Natural killer cell (primary cell): Measurements from ENCODE around the gene TMEM120B. TPM values are rescaled to one million over a fixed set of nuclear protein-coding genes. Genes with fewer than 3 reads are reported as not detected.

Source experiments
- ATAC-seq, 3 donors: fragments of 150-1000 bp in 2 of 3; fragments of 200-7000 bp in 1 of 3; cut with Tn5 transposase; 1 replicate in 1 of 3; 2 replicates in 2 of 3; pipeline ENCODE4 v1.10.0; 2021; ENCODE audit warnings: mild to moderate bottlenecking in 2 of 3, moderate library complexity in 2 of 3
- DNase-seq, 2 donors: peaks; one replicate each; pipeline versions ENCODE4 v3.0.0 to v3.0.0-alpha.2; 2013 to 2021; ENCODE audit warnings: mixed read lengths in 1 of 2
- H3K27ac ChIP-seq: one replicate; pipeline ENCODE4 v1.5.1; 2013; ENCODE audit warnings: mild to moderate bottlenecking, low read length
- H3K27me3 ChIP-seq: one replicate; pipeline ENCODE4 v1.6.1; 2013; ENCODE audit warnings: low read length; ENCODE audit not compliant: control insufficient read depth, insufficient read depth
- H3K36me3 ChIP-seq: one replicate; pipeline ENCODE4 v1.6.1; 2013; ENCODE audit warnings: low read length; ENCODE audit not compliant: control insufficient read depth, insufficient read depth
- H3K4me1 ChIP-seq: one replicate; pipeline ENCODE4 v1.6.1; 2013; ENCODE audit warnings: low read length; ENCODE audit not compliant: control insufficient read depth, insufficient read depth
- H3K4me3 ChIP-seq: one replicate; pipeline ENCODE4 v1.5.1; 2013; ENCODE audit warnings: low read length
- H3K9me3 ChIP-seq: one replicate; pipeline ENCODE4 v1.6.1; 2013; ENCODE audit warnings: low read length; ENCODE audit not compliant: control insufficient read depth, insufficient read depth
- H3K27ac Mint-ChIP-seq, 2 donors: one replicate each; pipeline ENCODE4 v1.8.0; 2022; ENCODE audit warnings: mild to moderate bottlenecking in 2 of 2, mixed read lengths in 2 of 2, moderate library complexity in 1 of 2
- H3K27me3 Mint-ChIP-seq, 2 donors: one replicate each; pipeline ENCODE4 v1.8.0; 2022; ENCODE audit warnings: low read depth in 2 of 2, mixed read lengths in 2 of 2
- H3K36me3 Mint-ChIP-seq: one replicate; pipeline ENCODE4 v1.8.0; 2022; ENCODE audit warnings: mixed read lengths
- H3K4me1 Mint-ChIP-seq, 2 donors: one replicate each; pipeline ENCODE4 v1.8.0; 2022; ENCODE audit warnings: mixed read lengths in 2 of 2
- H3K4me3 Mint-ChIP-seq: one replicate; pipeline ENCODE4 v1.8.0; 2022; ENCODE audit warnings: mild to moderate bottlenecking, moderate library complexity, mixed read lengths
- H3K9me3 Mint-ChIP-seq, 2 donors: one replicate each; pipeline ENCODE4 v1.8.0; 2022; ENCODE audit warnings: mixed read lengths in 2 of 2
- CTCF ChIP-seq: fragments of 200-600 bp; IDR thresholded peaks from one replicate; pipeline ENCODE4 v1.8.0; 2022; ENCODE audit warnings: antibody characterized with exemption
- WGBS: methylation state at CpG from one replicate; pipeline ENCODE4 v1.1.7; 2013; ENCODE audit warnings: missing lambda C conversion rate; ENCODE audit not compliant: insufficient coverage; 5-methylcytosine and 5-hydroxymethylcytosine counted together
- intact Hi-C: fragments of 100-400 bp; cut with micrococcal nuclease; formaldehyde crosslinking; loops from one replicate; pipeline ENCODE4 v1.14.2; 2022
- total RNA-seq, 4 donors: library from RNA; stranded (reverse); fragments of 120-200 nt in 1 of 4; gene quantifications; one replicate each; pipeline versions ENCODE4 v1.2.3 to v1.2.4, GENCODE V29; 2013 to 2022

The TMEM120B gene
- total RNA-seq, 3 donors from 2014 or later (not counting 1 experiment from before 2014, with no cell fraction given), result 6.3 to 8.4 (median 7.9) TPM

- Histone ChIP-seq H3K27me3 (no peaks in the 10 kb centered on the region), H3K27ac (no peak within 1 kb of the TSS), H3K9me3 (no peaks in the 10 kb centered on the region), H3K4me1 (peaks cover 45% of the 10 kb centered on the region), H3K4me3 (no peak within 1 kb of the TSS), H3K36me3 (no peaks in the 10 kb centered on the region)
- H3K36me3 Mint-ChIP-seq, result no peaks in the 10 kb centered on the region
- H3K27me3 Mint-ChIP-seq, result no peaks in the 10 kb centered on the region
- H3K4me1 Mint-ChIP-seq, result peaks cover 21 to 52% of the 10 kb centered on the region in 2 donors
- no peak within 1 kb of the TSS for H3K4me3 Mint-ChIP-seq
- peak within 1 kb of the TSS; percentile 100 for H3K27ac Mint-ChIP-seq
- DNase-seq (no peak), ATAC-seq (no peak)
- 100% methylated on average over 4 of the region's 5 CpGs for WGBS
- TF ChIP-seq CTCF, result no peak
- no peaks in the 10 kb centered on the region for H3K9me3 Mint-ChIP-seq
- intact Hi-C loops, result no loop called here
Observed at GRCh38 chr12:121669521-121669900, 43.0 kb upstream of the TMEM120B start, which contains the start of gene MORN3. Gene MORN3 (minus strand): TSS chr12:121669654. CDS start chr12:121669483, 171 bp downstream.

- Mint-ChIP-seq H3K27ac (peak overlapping the region; percentile 100), H3K27me3 (no peaks in the 10 kb centered on the region), H3K4me1 (peaks cover 16 to 34% of the 10 kb centered on the region in 2 donors), H3K9me3 (no peaks in the 10 kb centered on the region), H3K4me3 (peak overlapping the region; percentile 93), H3K36me3 (no peaks in the 10 kb centered on the region)
- Histone ChIP-seq H3K4me1 (peaks cover 32% of the 10 kb centered on the region), H3K4me3 (peak overlapping the region; percentile 76), H3K27ac (peak overlapping the region; percentile 100), H3K9me3 (no peaks in the 10 kb centered on the region), H3K36me3 (no peaks in the 10 kb centered on the region), H3K27me3 (no peaks in the 10 kb centered on the region)
- intact Hi-C loops, result loop anchor here (2.0 kb wide), 1 partner anchor 14 kb away; no protein-coding TSS in a partner anchor
- DNase-seq (peak; percentile 43 to 55), ATAC-seq (peak in 1 of 3 donors; percentile 4)
- WGBS, result 75% methylated on average over 12 of the region's 12 CpGs
- TF ChIP-seq CTCF, result no peak
Observed at GRCh38 chr12:121673013-121673511, 39.5 kb upstream of the TMEM120B start.

GRCh38 chr12:121676190-121676589 is 36.4 kb upstream of the TMEM120B start:
- DNase-seq (no peak), ATAC-seq (no peak)
- Histone ChIP-seq H3K4me3 (no peak overlapping the region), H3K27me3 (no peaks in the 10 kb centered on the region), H3K4me1 (peaks cover 20% of the 10 kb centered on the region), H3K27ac (no peak overlapping the region), H3K36me3 (no peaks in the 10 kb centered on the region), H3K9me3 (no peaks in the 10 kb centered on the region)
- Mint-ChIP-seq H3K4me3 (no peak overlapping the region), H3K9me3 (no peaks in the 10 kb centered on the region), H3K27ac (peak overlapping the region; percentile 70 to 72), H3K36me3 (no peaks in the 10 kb centered on the region), H3K27me3 (no peaks in the 10 kb centered on the region), H3K4me1 (peaks cover 16 to 29% of the 10 kb centered on the region in 2 donors)
- intact Hi-C loops, result no loop called here
- 99% methylated on average over 5 of the region's 5 CpGs for WGBS
- no peak for TF ChIP-seq CTCF

GRCh38 chr12:121678305-121678704 is 34.2 kb upstream of the TMEM120B start:
- intact Hi-C loops, result no loop called here
- Mint-ChIP-seq H3K27ac (peak overlapping the region in 1 of 2 donors; percentile 71), H3K4me1 (peaks cover 4 to 9% of the 10 kb centered on the region in 2 donors), H3K36me3 (no peaks in the 10 kb centered on the region), H3K4me3 (no peak overlapping the region), H3K27me3 (no peaks in the 10 kb centered on the region), H3K9me3 (no peaks in the 10 kb centered on the region)
- DNase-seq, result no peak
- H3K4me1 ChIP-seq, result peaks cover 9% of the 10 kb centered on the region
- 80% methylated on average over 1 of the region's 3 CpGs for WGBS
- no peak overlapping the region for H3K27ac ChIP-seq
- no peak for ATAC-seq
- H3K27me3 ChIP-seq, result no peaks in the 10 kb centered on the region
- H3K36me3 ChIP-seq, result no peaks in the 10 kb centered on the region
- TF ChIP-seq CTCF, result no peak
- no peaks in the 10 kb centered on the region for H3K9me3 ChIP-seq
- H3K4me3 ChIP-seq, result no peak overlapping the region
